ENCODE data around the gene SPRR1B. TPM values are rescaled to one million over a fixed set of nuclear protein-coding genes. Genes with fewer than 3 reads are reported as not detected.
"Not testable (repeated sequence)": the region's sequence is repeated elsewhere in the genome, so short reads cannot be mapped to it uniquely, and the experiment has no call there.

SPRR1B gene
- total RNA-seq, 4 donors from 2014 or later = not detected

GRCh38 chr1:153040950-153041631 is 10.1 kb downstream of the SPRR1B start, which contains the start of gene SPRR2D:
Gene SPRR2D, minus strand, starts transcription at chr1:153041120. Its CDS starts 774 bp downstream, at chr1:153040346.
- Histone ChIP-seq H3K36me3 (no peaks in the 10 kb centered on the region), H3K4me1 (no peaks in the 10 kb centered on the region), H3K27ac (no peak within 1 kb of the TSS), H3K9me3 (no peaks in the 10 kb centered on the region), H3K27me3 (no peaks in the 10 kb centered on the region), H3K4me3 (no peak within 1 kb of the TSS)
- TF ChIP-seq POLR2A (IDR thresholded peaks at IDR 0.05) = no peak
- no peak for TF ChIP-seq CTCF (IDR thresholded peaks at IDR 0.05)
- intact Hi-C loops (cut with DNase I; ENCODE audit: low total_unique reads) = no loop called here
- no peak for DNase-seq

GRCh38 chr1:153049211-153049610 is 18.2 kb downstream of the SPRR1B start:
- Histone ChIP-seq H3K4me1 (no peaks in the 10 kb centered on the region), H3K36me3 (no peaks in the 10 kb centered on the region), H3K4me3 (no peak overlapping the region), H3K9me3 (no peaks in the 10 kb centered on the region), H3K27ac (no peak overlapping the region), H3K27me3 (no peaks in the 10 kb centered on the region)
- DNase-seq = no peak
- TF ChIP-seq CTCF (IDR thresholded peaks at IDR 0.05) (no peak), POLR2A (IDR thresholded peaks at IDR 0.05) (no peak)
- intact Hi-C loops (cut with DNase I; ENCODE audit: low total_unique reads) = no loop called here

GRCh38 chr1:153056111-153056510 is 25.1 kb downstream of the SPRR1B start:
- H3K27me3 ChIP-seq; intact Hi-C loops (cut with DNase I; ENCODE audit: low total_unique reads); H3K27ac ChIP-seq; H3K9me3 ChIP-seq; H3K4me3 ChIP-seq; H3K36me3 ChIP-seq; H3K4me1 ChIP-seq; DNase-seq: not testable (repeated sequence)

- intact Hi-C loops (cut with DNase I; ENCODE audit: low total_unique reads) = no loop called here
- Histone ChIP-seq H3K36me3 (no peaks in the 10 kb centered on the region), H3K4me1 (no peaks in the 10 kb centered on the region), H3K27ac (no peak within 1 kb of the TSS), H3K4me3 (no peak within 1 kb of the TSS), H3K27me3 (no peaks in the 10 kb centered on the region), H3K9me3 (no peaks in the 10 kb centered on the region)
- no peak for TF ChIP-seq POLR2A (IDR thresholded peaks at IDR 0.05)
- DNase-seq = no peak
Measured at GRCh38 chr1:153057375-153057774, 26.4 kb downstream of the SPRR1B start, which contains the start of gene SPRR2A. Gene SPRR2A, minus strand, starts transcription at chr1:153057512. Its CDS starts 777 bp downstream, at chr1:153056735.

- no peaks in the 10 kb centered on the region for H3K36me3 ChIP-seq
- intact Hi-C loops (cut with DNase I; ENCODE audit: low total_unique reads) = no loop called here
- no peaks in the 10 kb centered on the region for H3K4me1 ChIP-seq
- no peak overlapping the region for H3K27ac ChIP-seq
- no peaks in the 10 kb centered on the region for H3K27me3 ChIP-seq
- DNase-seq = no peak
- H3K4me3 ChIP-seq = no peak overlapping the region
- H3K9me3 ChIP-seq = no peaks in the 10 kb centered on the region
- TF ChIP-seq POLR2A (IDR thresholded peaks at IDR 0.05) (no peak), CTCF (IDR thresholded peaks at IDR 0.05) (no peak)
Measured at GRCh38 chr1:153058154-153058553, 27.2 kb downstream of the SPRR1B start.

- H3K4me3 ChIP-seq = no peak overlapping the region
- no peak for DNase-seq
- TF ChIP-seq CTCF (IDR thresholded peaks at IDR 0.05) = no peak
- no peak for TF ChIP-seq POLR2A (IDR thresholded peaks at IDR 0.05)
- no peak overlapping the region for H3K27ac ChIP-seq
- no peaks in the 10 kb centered on the region for H3K27me3 ChIP-seq
- H3K4me1 ChIP-seq = no peaks in the 10 kb centered on the region
- H3K9me3 ChIP-seq = no peaks in the 10 kb centered on the region
- no peaks in the 10 kb centered on the region for H3K36me3 ChIP-seq
- intact Hi-C loops (cut with DNase I; ENCODE audit: low total_unique reads) = no loop called here
Measured at GRCh38 chr1:153058826-153059784, 28.1 kb downstream of the SPRR1B start.
